Gastroesophageal sphincter (tissue), 4 donors: ENCODE results near the gene MED8. TPM values are rescaled to one million over a fixed set of nuclear protein-coding genes. Genes with fewer than 3 reads are reported as not detected.
"Not testable (repeated sequence)": the region's sequence is repeated elsewhere in the genome, so short reads cannot be mapped to it uniquely, and the experiment has no call there.

ENCODE experiments used
- ATAC-seq: fragments of 150-250 bp; one replicate; pipeline ENCODE4 v1.9.1; 2016; ENCODE audit warnings: mild to moderate bottlenecking, moderate library complexity
- H3K27ac ChIP-seq, 4 donors: fragments of 200-600 bp; sonication (generic) in 3 of 4; 1 replicate in 3 of 4; 2 replicates in 1 of 4; pipeline ENCODE4 v1.5.1; 2016 to 2019
- H3K27me3 ChIP-seq: fragments of 200-600 bp; sonication (generic); one replicate; pipeline ENCODE4 v1.5.1; 2019
- H3K36me3 ChIP-seq, 2 donors: fragments of 200-600 bp; sonication (generic); one replicate each; pipeline ENCODE4 v1.5.1; 2019; ENCODE audit warnings: control low read depth in 1 of 2
- H3K4me1 ChIP-seq, 3 donors: fragments of 200-600 bp; sonication (generic); 1 replicate in 2 of 3; 2 replicates in 1 of 3; pipeline ENCODE4 v1.5.1; 2016 to 2019; ENCODE audit warnings: control low read depth in 2 of 3
- H3K4me3 ChIP-seq, 2 donors: fragments of 200-600 bp; sonication (generic); one replicate each; pipeline ENCODE4 v1.5.1; 2019; ENCODE audit warnings: mild to moderate bottlenecking in 1 of 2, moderate library complexity in 1 of 2
- H3K9me3 ChIP-seq, 3 donors: fragments of 200-600 bp; sonication (generic); one replicate each; pipeline ENCODE4 v1.5.1; 2017 to 2019; ENCODE audit warnings: control low read depth in 2 of 3
- EP300 ChIP-seq: sonication (generic); formaldehyde crosslinking; IDR thresholded peaks from one replicate; pipeline ENCODE4 v1.6.1; 2017; ENCODE audit warnings: antibody characterized with exemption, mild to moderate bottlenecking
- POLR2A ChIP-seq, 2 donors: fragments of 450-650 bp; IDR thresholded peaks; one replicate each; pipeline ENCODE4 v1.6.1; 2017; ENCODE audit warnings: antibody characterized with exemption in 2 of 2, mild to moderate bottlenecking in 2 of 2, moderate library complexity in 1 of 2
- POLR2AphosphoS5 ChIP-seq: sonication (generic); formaldehyde crosslinking; IDR thresholded peaks from one replicate; pipeline ENCODE4 v1.6.1; 2017; ENCODE audit warnings: antibody characterized with exemption
- WGBS, 2 donors: methylation state at CpG; one replicate each; pipeline ENCODE4 v1.1.5; 2018; ENCODE audit warnings: low coverage in 1 of 2; 5-methylcytosine and 5-hydroxymethylcytosine counted together
- total RNA-seq, 4 donors: library from RNA; depleted of rRNA; stranded (reverse); fragments of >200 nt; gene quantifications; one replicate each; pipeline ENCODE4 v1.1.0, GENCODE V29; 2016
- TF ChIP-seq, protein P1 (sequence below), 4 experiments: fragments of 200-600 bp in 2 of 4; fragments of 450-650 bp in 2 of 4; sonication (generic) in 1 of 4; IDR thresholded peaks; one replicate each; pipeline ENCODE4 v1.5.1; 2017 to 2019; ENCODE audit warnings: antibody characterized with exemption in 4 of 4, mild to moderate bottlenecking in 2 of 4, moderate library complexity in 2 of 4

The MED8 gene
- total RNA-seq, 4 donors from 2014 or later = 31.4 to 41.1 (median 33.6) TPM

DNA sequence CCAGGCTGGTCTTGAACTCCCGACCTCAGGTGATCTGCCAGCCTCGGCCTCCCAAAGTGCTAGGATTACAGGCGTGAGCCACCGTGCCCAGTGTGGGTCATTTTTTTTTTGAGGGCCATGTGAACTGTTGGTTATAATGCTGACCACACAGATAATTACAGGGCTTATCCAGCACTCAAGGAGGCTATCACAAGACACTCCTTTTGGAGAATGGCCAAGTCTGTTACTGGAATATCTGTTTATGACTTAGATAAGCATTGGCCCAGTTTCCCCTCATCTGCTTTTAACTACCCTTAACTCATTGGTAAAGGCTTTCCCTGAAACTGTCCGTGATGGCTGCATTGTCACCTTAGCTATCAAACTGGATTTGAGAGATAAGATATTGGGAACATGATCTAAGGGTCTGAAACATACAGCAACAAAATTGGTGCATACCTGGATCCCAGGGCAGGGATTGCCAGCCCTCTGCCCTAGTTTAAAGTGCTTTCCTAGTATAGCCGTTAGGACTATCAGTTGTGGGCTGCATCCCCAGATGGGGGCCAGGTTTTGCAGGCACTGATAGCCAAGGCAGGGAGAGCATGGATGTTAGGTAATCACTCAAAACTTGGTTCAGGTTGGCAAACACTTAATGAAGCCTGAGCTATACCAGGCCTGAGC lies 15.7 kb upstream of the MED8 start:
- no peak for ATAC-seq
- H3K27ac ChIP-seq = no peak overlapping the region
- TF ChIP-seq EP300 = no peak
- peaks cover 0 to 4% (median 0%) of the 10 kb centered on the region in 3 donors for H3K4me1 ChIP-seq
- H3K9me3 ChIP-seq = no peaks in the 10 kb centered on the region
- no peaks in the 10 kb centered on the region for H3K27me3 ChIP-seq
- H3K36me3 ChIP-seq = peaks cover 6 to 76% of the 10 kb centered on the region in 2 donors
- 78 to 80% methylated on average over 1 to 2 of the region's 6 CpGs for WGBS, 2 donors
- H3K4me3 ChIP-seq = no peak overlapping the region

DNA sequence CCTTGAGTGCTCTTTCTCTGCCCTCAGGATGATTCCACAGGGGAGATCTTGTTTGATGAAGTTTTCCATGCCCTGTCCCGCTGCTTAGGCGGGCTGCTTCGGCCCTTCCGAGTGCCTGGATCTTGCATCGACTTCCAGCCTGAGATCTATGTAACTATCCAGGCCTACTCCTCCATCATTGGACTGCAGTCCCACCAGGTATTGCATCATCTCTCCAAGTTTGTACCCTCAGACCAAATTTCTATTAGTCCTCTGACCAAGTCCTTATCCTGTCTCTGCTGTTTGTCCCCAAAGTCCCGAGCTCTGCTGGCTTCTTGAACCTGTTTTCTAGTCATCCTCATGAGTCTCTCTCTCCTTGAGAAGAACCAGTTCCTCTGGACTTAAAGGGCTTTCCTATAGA lies 14.8 kb upstream of the MED8 start:
- Histone ChIP-seq H3K9me3 (no peaks in the 10 kb centered on the region), H3K27ac (no peak overlapping the region), H3K4me1 (peaks cover 0 to 4% (median 0%) of the 10 kb centered on the region in 3 donors), H3K4me3 (no peak overlapping the region), H3K27me3 (no peaks in the 10 kb centered on the region), H3K36me3 (peaks cover 6 to 66% of the 10 kb centered on the region in 2 donors)
- no peak for TF ChIP-seq POLR2A (IDR thresholded peaks at IDR 0.05)
- TF ChIP-seq EP300 = no peak
- TF ChIP-seq POLR2AphosphoS5 = no peak
- TF ChIP-seq, protein P1, sequence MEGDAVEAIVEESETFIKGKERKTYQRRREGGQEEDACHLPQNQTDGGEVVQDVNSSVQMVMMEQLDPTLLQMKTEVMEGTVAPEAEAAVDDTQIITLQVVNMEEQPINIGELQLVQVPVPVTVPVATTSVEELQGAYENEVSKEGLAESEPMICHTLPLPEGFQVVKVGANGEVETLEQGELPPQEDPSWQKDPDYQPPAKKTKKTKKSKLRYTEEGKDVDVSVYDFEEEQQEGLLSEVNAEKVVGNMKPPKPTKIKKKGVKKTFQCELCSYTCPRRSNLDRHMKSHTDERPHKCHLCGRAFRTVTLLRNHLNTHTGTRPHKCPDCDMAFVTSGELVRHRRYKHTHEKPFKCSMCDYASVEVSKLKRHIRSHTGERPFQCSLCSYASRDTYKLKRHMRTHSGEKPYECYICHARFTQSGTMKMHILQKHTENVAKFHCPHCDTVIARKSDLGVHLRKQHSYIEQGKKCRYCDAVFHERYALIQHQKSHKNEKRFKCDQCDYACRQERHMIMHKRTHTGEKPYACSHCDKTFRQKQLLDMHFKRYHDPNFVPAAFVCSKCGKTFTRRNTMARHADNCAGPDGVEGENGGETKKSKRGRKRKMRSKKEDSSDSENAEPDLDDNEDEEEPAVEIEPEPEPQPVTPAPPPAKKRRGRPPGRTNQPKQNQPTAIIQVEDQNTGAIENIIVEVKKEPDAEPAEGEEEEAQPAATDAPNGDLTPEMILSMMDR (IDR thresholded peaks at IDR 0.05) = no peak
- ATAC-seq = no peak
- WGBS, 2 donors = 92% methylated on average over 5 of the region's 6 CpGs

DNA sequence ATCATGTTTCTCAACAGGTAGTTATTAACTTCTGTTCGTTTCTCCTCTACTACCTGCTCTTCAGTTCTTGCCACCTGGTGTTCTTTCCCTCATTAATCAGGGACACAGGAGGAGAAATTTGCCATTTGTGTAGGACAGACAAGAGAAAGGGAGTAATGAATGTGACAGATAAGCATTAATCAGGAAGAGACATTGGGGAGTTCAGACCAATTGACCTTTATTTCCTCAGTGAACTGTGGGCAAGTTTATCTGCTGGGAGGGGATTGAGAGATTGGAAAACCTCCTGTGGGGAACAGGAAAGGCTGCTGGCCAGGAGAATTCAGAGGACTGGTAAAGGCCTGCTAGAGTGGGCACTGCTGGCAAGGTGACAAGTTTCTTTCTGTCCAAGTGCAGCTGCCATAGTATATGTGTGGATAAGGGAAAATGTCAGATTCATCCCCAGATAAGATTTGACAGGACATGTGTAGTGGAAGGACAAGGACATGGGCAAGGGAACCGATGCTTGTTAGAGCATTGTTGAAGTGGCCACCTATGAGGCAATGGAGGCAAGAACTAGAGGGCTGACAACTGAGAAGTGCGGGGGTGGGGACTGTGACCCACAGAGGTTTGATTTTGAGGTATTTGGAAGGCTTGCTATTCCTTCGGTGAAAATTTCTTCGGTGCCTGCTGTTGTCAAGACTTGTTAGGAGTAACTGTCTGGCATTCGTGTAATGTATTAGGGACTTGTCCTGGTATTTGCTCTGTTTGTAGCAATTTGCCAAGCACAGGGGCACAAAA lies 12.7 kb upstream of the MED8 start:
- H3K36me3 ChIP-seq = peaks cover 6 to 46% of the 10 kb centered on the region in 2 donors
- no peak for ATAC-seq
- no peak overlapping the region for H3K4me3 ChIP-seq
- TF ChIP-seq POLR2A (IDR thresholded peaks at IDR 0.05) (no peak), POLR2AphosphoS5 (no peak), EP300 (no peak)
- TF ChIP-seq, protein P1 (IDR thresholded peaks at IDR 0.05) = no peak
- H3K9me3 ChIP-seq = no peaks in the 10 kb centered on the region
- WGBS, 2 donors = 76 to 89% methylated on average over 3 to 6 of the region's 6 CpGs
- no peaks in the 10 kb centered on the region for H3K27me3 ChIP-seq
- no peak overlapping the region for H3K27ac ChIP-seq
- H3K4me1 ChIP-seq = peaks cover 0 to 4% (median 0%) of the 10 kb centered on the region in 3 donors

DNA sequence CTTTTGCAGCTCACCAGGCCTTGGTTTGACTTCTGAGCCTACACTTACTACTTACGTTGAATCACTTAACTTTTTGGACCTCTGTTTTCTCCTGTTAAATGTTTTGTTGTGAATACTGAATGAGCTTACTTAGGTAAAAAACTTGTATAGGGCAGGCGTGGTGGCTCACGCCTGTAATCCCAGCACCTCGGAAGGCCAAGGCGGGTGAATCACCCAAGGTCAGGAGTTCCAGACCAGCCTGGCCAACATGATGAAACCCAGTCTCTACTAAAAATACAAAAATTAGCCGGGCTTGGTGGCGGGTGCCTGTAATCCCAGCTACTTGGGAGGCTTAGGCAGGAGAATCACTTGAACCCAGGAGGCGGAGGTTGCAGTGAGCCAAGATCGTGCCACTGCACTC lies 10.8 kb upstream of the MED8 start:
- H3K27me3 ChIP-seq, H3K27ac ChIP-seq, H3K4me3 ChIP-seq, H3K9me3 ChIP-seq, ATAC-seq: not testable (repeated sequence)
- Histone ChIP-seq H3K36me3 (peaks cover 3 to 36% of the 10 kb centered on the region in 2 donors), H3K4me1 (peaks cover 0 to 11% (median 0%) of the 10 kb centered on the region in 3 donors)
- WGBS, 2 donors = 93 to 100% methylated on average over 2 to 5 of the region's 9 CpGs

DNA sequence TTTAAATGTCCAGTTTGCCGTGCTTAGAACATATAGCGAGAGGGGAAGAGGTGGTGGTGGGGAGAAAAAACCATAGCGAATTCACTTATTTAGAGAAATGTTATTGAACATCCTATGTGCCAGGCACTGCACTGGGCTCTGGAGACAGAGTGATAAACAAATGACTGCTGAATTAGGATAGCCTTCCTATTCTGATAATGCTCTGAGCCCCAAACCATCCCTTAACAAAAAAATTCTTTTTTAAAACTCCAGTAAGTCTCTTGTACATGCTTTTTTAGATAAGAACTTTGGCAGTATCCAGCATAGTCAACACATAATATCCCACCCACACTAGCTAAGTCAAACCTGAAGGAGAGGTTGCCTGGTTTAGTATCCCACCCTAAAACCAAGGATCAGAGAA lies 8.6 kb upstream of the MED8 start:
- no peaks in the 10 kb centered on the region for H3K9me3 ChIP-seq
- WGBS, 2 donors = 90 to 94% methylated on average over 3 of the region's 3 CpGs
- peaks cover 1 to 19% of the 10 kb centered on the region in 2 donors for H3K36me3 ChIP-seq
- no peaks in the 10 kb centered on the region for H3K27me3 ChIP-seq
- no peak overlapping the region for H3K4me3 ChIP-seq
- no peak overlapping the region for H3K27ac ChIP-seq
- no peak for TF ChIP-seq POLR2AphosphoS5
- TF ChIP-seq EP300 = no peak
- TF ChIP-seq, protein P1 (IDR thresholded peaks at IDR 0.05) = no peak
- TF ChIP-seq POLR2A (IDR thresholded peaks at IDR 0.05) = no peak
- ATAC-seq = no peak
- peaks cover 0 to 11% (median 0%) of the 10 kb centered on the region in 3 donors for H3K4me1 ChIP-seq

DNA sequence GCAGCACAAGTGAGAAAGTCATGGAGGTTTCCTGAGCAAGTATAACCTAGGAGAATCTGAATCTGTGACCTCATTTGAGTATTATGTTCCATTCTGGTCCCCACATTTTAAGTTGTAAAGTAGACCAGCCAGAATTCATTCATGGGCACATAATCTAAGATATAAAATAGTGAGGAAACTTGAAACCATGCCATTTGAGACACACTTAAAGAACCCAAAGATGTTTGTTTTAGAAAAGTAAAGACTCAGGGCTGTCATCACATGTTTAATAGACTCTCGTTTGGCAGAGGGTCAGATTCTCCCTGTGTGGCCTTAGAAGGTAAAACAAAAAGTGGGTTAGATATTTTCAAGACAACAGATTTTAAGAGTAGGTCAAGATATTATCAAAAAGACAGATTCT lies 6.5 kb upstream of the MED8 start:
- no peak for TF ChIP-seq POLR2A (IDR thresholded peaks at IDR 0.05)

More for the DNA sequence above, 6.5 kb upstream of the MED8 start:
- peaks cover 0 to 14% of the 10 kb centered on the region in 2 donors for H3K36me3 ChIP-seq
- no peaks in the 10 kb centered on the region for H3K9me3 ChIP-seq
- no peak overlapping the region for H3K4me3 ChIP-seq
- 23 to 50% methylated on average over 1 of the region's 1 CpG for WGBS, 2 donors
- no peak overlapping the region for H3K27ac ChIP-seq
- peaks cover 0 to 12% (median 2%) of the 10 kb centered on the region in 3 donors for H3K4me1 ChIP-seq
- no peak for ATAC-seq
- H3K27me3 ChIP-seq = no peaks in the 10 kb centered on the region
